IPS DF 4.7 (cell line): ENCODE measurements around the gene HTRA1.

ENCODE experiments used
- DNase-seq: peaks from one replicate; pipeline ENCODE4 v3.0.0-alpha.2; 2013; ENCODE audit warnings: low spot score; ENCODE audit errors: extremely low read depth

The HTRA1 gene

GRCh38 chr10:122553341-122553740, 92.0 kb downstream of the HTRA1 start:
- no peak for DNase-seq

- no peak for DNase-seq
Observed at GRCh38 chr10:122554131-122555036, 93.0 kb downstream of the HTRA1 start.

- no peak for DNase-seq
Observed at GRCh38 chr10:122555442-122555841, 94.1 kb downstream of the HTRA1 start.

GRCh38 chr10:122557516-122557915, 96.2 kb downstream of the HTRA1 start:
- DNase-seq, result no peak

GRCh38 chr10:122558452-122558851, 97.1 kb downstream of the HTRA1 start:
- no peak for DNase-seq

GRCh38 chr10:122559228-122559627, 97.9 kb downstream of the HTRA1 start:
- DNase-seq, result no peak

- DNase-seq, result no peak
Observed at GRCh38 chr10:122560279-122560804, 99.0 kb downstream of the HTRA1 start, which contains the start of gene DMBT1. Gene DMBT1 (plus strand): TSS chr10:122560754. CDS start chr10:122560771, 17 bp downstream.

- no peak for DNase-seq
Observed at GRCh38 chr10:122561212-122561611, 99.9 kb downstream of the HTRA1 start.

- no peak for DNase-seq
Observed at GRCh38 chr10:122561792-122562191, 100.4 kb downstream of the HTRA1 start.
